Adrenal gland (tissue), 12 donors: ENCODE data around the gene NBEAL2. TPM values are rescaled to one million over a fixed set of nuclear protein-coding genes. Genes with fewer than 3 reads are reported as not detected.

Experiments
- DNase-seq, 7 donors: peaks; one replicate each; pipeline ENCODE4 v3.0.0-alpha.2; 2019 to 2020
- H3K27ac ChIP-seq, 5 donors: fragments of 200-600 bp; sonication (generic) in 4 of 5; 1 replicate in 3 of 5; 2 replicates in 2 of 5; pipeline versions ENCODE4 v1.5.1 to v1.8.0; 2016 to 2020; ENCODE audit warnings: mild to moderate bottlenecking in 1 of 5
- H3K27me3 ChIP-seq: fragments of 200-600 bp; 2 replicates; pipeline ENCODE4 v1.8.0; 2021
- H3K36me3 ChIP-seq, 2 donors: fragments of 200-600 bp; replicated peaks in 1 of 2; 1 replicate in 1 of 2; 2 replicates in 1 of 2; pipeline versions ENCODE4 v1.5.1 to v1.8.0; 2018 to 2022
- H3K4me1 ChIP-seq, 2 donors: fragments of 200-600 bp; replicated peaks in 1 of 2; 1 replicate in 1 of 2; 2 replicates in 1 of 2; pipeline versions ENCODE4 v1.5.1 to v1.8.0; 2018 to 2021
- H3K4me3 ChIP-seq, 4 donors: fragments of 200-600 bp; sonication (generic) in 3 of 4; one replicate each; pipeline ENCODE4 v1.5.1; 2016 to 2018
- H3K9me3 ChIP-seq, 3 donors: fragments of 200-600 bp; sonication (generic) in 1 of 3; replicated peaks in 1 of 3; 1 replicate in 2 of 3; 2 replicates in 1 of 3; pipeline versions ENCODE4 v1.5.1 to v1.8.0; 2016 to 2021
- CTCF ChIP-seq, 6 experiments: fragments of 450-650 bp in 4 of 6; fragments of 200-600 bp in 2 of 6; sonication (generic) in 1 of 6; IDR thresholded peaks; 1 replicate in 5 of 6; 2 replicates in 1 of 6; pipeline versions ENCODE4 v1.5.1 to v1.8.0; 2016 to 2021; ENCODE audit warnings: antibody characterized with exemption in 6 of 6, mild to moderate bottlenecking in 2 of 6, moderate library complexity in 1 of 6
- POLR2A ChIP-seq, 2 donors: fragments of 450-650 bp; IDR thresholded peaks; one replicate each; pipeline ENCODE4 v1.6.1; 2017; ENCODE audit warnings: antibody characterized with exemption in 2 of 2, mild to moderate bottlenecking in 2 of 2, moderate library complexity in 1 of 2
- WGBS, 4 donors: extraction: QIAGEN DNeasy Blood & Tissue Kit in 2 of 4; methylation state at CpG; one replicate each; pipeline versions ENCODE4 v1.1.5 to v1.1.7; 2013 to 2017; 5-methylcytosine and 5-hydroxymethylcytosine counted together
- intact Hi-C, 2 donors: fragments of 100-400 bp; cut with DNase I; formaldehyde crosslinking; loops; one replicate each; pipeline versions ENCODE4 v1.14.1 to v1.15.0; 2022 to 2023
- polyA plus RNA-seq, 3 donors: library from polyadenylated mRNA; stranded (reverse); fragments of 200-250 nt in 2 of 3; fragments of 350-450 nt in 1 of 3; fragmentation: Illumina TruSeq in 1 of 3; extraction: RNeasy Lipid Tissue Mini Kit (QIAGEN cat#74804) in 1 of 3; gene quantifications; one replicate each; pipeline ENCODE4 v1.2.3, GENCODE V29; 2013 to 2014
- total RNA-seq, 9 donors: library from RNA; depleted of rRNA in 4 of 9; stranded (reverse); fragments of >200 nt in 4 of 9; fragments of 120-200 nt in 1 of 9; fragmentation: NEBNext Ultra II Directional in 1 of 9; extraction: Animal tissue kit (Norgen Biotek cat#: 25700) in 1 of 9; gene quantifications; one replicate each; pipeline versions ENCODE4 v1.1.0 to v1.2.4, GENCODE V29; 2013 to 2023
- donor health status: healthy with polysubstance abuse.
- donor health status: Bipolar disorder and iron deficiency.
- donor health status: DM: yes; HTN: yes; CAD: no.
- donor health status: DM: no; HTN: no; CAD: no.
- donor health status: DM: no; HTN: no; CAD: no.
- donor health status: DM: yes; HTN: yes; CAD: no.

Gene NBEAL2
- total and polyA plus RNA-seq, 12 donors: 7.3 to 154 (median 29.0) TPM

GRCh38 chr3:46993292-46993691, 13.8 kb downstream of the NBEAL2 start:
- H3K36me3 ChIP-seq: no peaks in the 10 kb centered on the region
- no peak for DNase-seq
- no peaks in the 10 kb centered on the region for H3K9me3 ChIP-seq
- H3K27me3 ChIP-seq: no peaks in the 10 kb centered on the region
- no peak overlapping the region for H3K4me3 ChIP-seq
- intact Hi-C loops: loop anchor here in 1 of 2 donors (10.0 kb wide), 1 partner anchor 288 kb away; the partner anchor contains the start of gene TMIE
- H3K27ac ChIP-seq: no peak overlapping the region
- 86 to 100% (median 90%) methylated on average over 2 of the region's 2 CpGs for WGBS, 4 donors
- TF ChIP-seq POLR2A (IDR thresholded peaks at IDR 0.05) (no peak), CTCF (IDR thresholded peaks at IDR 0.05) (no peak)
- peaks cover 0 to 1% of the 10 kb centered on the region in 2 donors for H3K4me1 ChIP-seq

- no peaks in the 10 kb centered on the region for H3K9me3 ChIP-seq
- WGBS, 4 donors: 83 to 93% (median 90%) methylated on average over 2 to 7 of the region's 7 CpGs
- H3K36me3 ChIP-seq: no peaks in the 10 kb centered on the region
- TF ChIP-seq POLR2A (IDR thresholded peaks at IDR 0.05) (no peak), CTCF (IDR thresholded peaks at IDR 0.05) (no peak)
- no peak for DNase-seq
- no peak overlapping the region for H3K4me3 ChIP-seq
- H3K27ac ChIP-seq: no peak overlapping the region
- peaks cover 0 to 8% of the 10 kb centered on the region in 2 donors for H3K4me1 ChIP-seq
- H3K27me3 ChIP-seq: no peaks in the 10 kb centered on the region
- intact Hi-C loops: loop anchor here in 1 of 2 donors (10.0 kb wide), 1 partner anchor 289 kb away; the partner anchor contains the start of gene TMIE
Measured at GRCh38 chr3:46993986-46994385, 14.5 kb downstream of the NBEAL2 start.

GRCh38 chr3:46994801-46995731, 15.6 kb downstream of the NBEAL2 start:
- TF ChIP-seq POLR2A (IDR thresholded peaks at IDR 0.05) (no peak), CTCF (IDR thresholded peaks at IDR 0.05) (no peak)
- intact Hi-C loops: loop anchor here (5.0 to 10.0 kb wide), 2 partner anchors 73 to 290 kb away; partner anchors contain the start of gene TMIE (in 1 of the 2)
- WGBS, 4 donors: 87 to 97% (median 93%) methylated on average over 9 to 29 of the region's 29 CpGs

GRCh38 chr3:46995901-46996562, 16.6 kb downstream of the NBEAL2 start:
- WGBS, 4 donors: 92 to 97% (median 94%) methylated on average over 17 to 22 of the region's 22 CpGs
- H3K36me3 ChIP-seq: peaks cover 0 to 4% of the 10 kb centered on the region in 2 donors
- no peak overlapping the region for H3K4me3 ChIP-seq
- DNase-seq: no peak
- no peaks in the 10 kb centered on the region for H3K27me3 ChIP-seq
- intact Hi-C loops: loop anchor here (5.0 to 10.0 kb wide), 2 partner anchors 74 to 291 kb away; partner anchors contain the start of gene TMIE (in 1 of the 2)
- H3K27ac ChIP-seq: no peak overlapping the region
- peaks cover 0 to 8% of the 10 kb centered on the region in 2 donors for H3K4me1 ChIP-seq
- TF ChIP-seq POLR2A (IDR thresholded peaks at IDR 0.05) (no peak), CTCF (IDR thresholded peaks at IDR 0.05) (no peak)
- H3K9me3 ChIP-seq: no peaks in the 10 kb centered on the region

More at GRCh38 chr3:46994801-46995731, 15.6 kb downstream of the NBEAL2 start:
- no peaks in the 10 kb centered on the region for H3K9me3 ChIP-seq
- peaks cover 0 to 8% of the 10 kb centered on the region in 2 donors for H3K4me1 ChIP-seq
- no peak for DNase-seq
- H3K27ac ChIP-seq: no peak overlapping the region
- H3K4me3 ChIP-seq: no peak overlapping the region
- H3K27me3 ChIP-seq: no peaks in the 10 kb centered on the region
- no peaks in the 10 kb centered on the region for H3K36me3 ChIP-seq
